OCI-LY3 (cell line): ENCODE measurements around the gene KLHDC4.

ENCODE experiments used
- H2AFZ ChIP-seq: fragments of 200-600, 300-600 bp; shearing (Covaris generic); 2 replicates; pipeline ENCODE4 v1.6.0; 2014; ENCODE audit warnings: antibody characterized with exemption, low read depth, low read length
- H3K27ac ChIP-seq: fragments of 200-600, 300-600 bp; sonication (generic); 2 replicates; pipeline ENCODE4 v1.5.1; 2014; ENCODE audit warnings: mild to moderate bottlenecking, low read length, moderate library complexity, mixed read lengths
- H3K27me3 ChIP-seq: fragments of 200-600, 300-600 bp; sonication (generic); 2 replicates; pipeline ENCODE4 v1.6.1; 2014; ENCODE audit warnings: low read depth, low read length, mixed read lengths
- H3K36me3 ChIP-seq: fragments of 200-600, 300-600 bp; sonication (generic); replicated peaks from 2 replicates; pipeline ENCODE3; 2014; ENCODE audit warnings: low read depth, low read length, mixed read lengths
- H3K4me1 ChIP-seq: fragments of 300-600, 200-600 bp; sonication (generic); 2 replicates; pipeline ENCODE4 v1.6.1; 2014; ENCODE audit warnings: low read length, mixed read lengths
- H3K4me2 ChIP-seq: fragments of 200-600, 300-600 bp; sonication (generic); 2 replicates; pipeline ENCODE4 v1.6.1; 2014; ENCODE audit warnings: low read length, mixed read lengths
- H3K4me3 ChIP-seq: fragments of 300-600, 200-600 bp; sonication (generic); 2 replicates; pipeline ENCODE4 v1.5.1; 2014; ENCODE audit warnings: antibody characterized with exemption, mild to moderate bottlenecking, low read length, moderate library complexity
- H3K79me2 ChIP-seq: fragments of 300-600, 200-600 bp; shearing (Covaris generic); 2 replicates; pipeline ENCODE4 v1.6.1; 2014; ENCODE audit warnings: mild to moderate bottlenecking, low read length, mixed read lengths
- H3K9ac ChIP-seq: fragments of 300-600, 200-600 bp; shearing (Covaris generic); 2 replicates; pipeline ENCODE4 v1.6.0; 2014; ENCODE audit warnings: mild to moderate bottlenecking, low read length, moderate library complexity
- H3K9me3 ChIP-seq: fragments of 200-600, 300-600 bp; shearing (Covaris generic); 2 replicates; pipeline ENCODE4 v1.6.1; 2014; ENCODE audit warnings: low read length, mixed read lengths; ENCODE audit not compliant: insufficient read depth
- H4K20me1 ChIP-seq: fragments of 200-600, 300-600 bp; sonication (generic); 2 replicates; pipeline ENCODE4 v1.6.1; 2016; ENCODE audit warnings: low read length, mixed read lengths; ENCODE audit not compliant: insufficient read depth
- EZH2phosphoT487 ChIP-seq: fragments of 200-600 bp; shearing (Covaris generic); IDR thresholded peaks from 2 replicates; pipeline ENCODE4 v1.6.1; 2018; ENCODE audit warnings: antibody characterized with exemption, mixed run types, low read depth
- TF ChIP-seq, protein P1 (sequence below): fragments of 200-600, 300-600 bp; sonication (generic); IDR thresholded peaks from 2 replicates; pipeline ENCODE4 v1.5.1; 2014; ENCODE audit warnings: antibody characterized with exemption, low read length, low read depth

The KLHDC4 gene

DNA sequence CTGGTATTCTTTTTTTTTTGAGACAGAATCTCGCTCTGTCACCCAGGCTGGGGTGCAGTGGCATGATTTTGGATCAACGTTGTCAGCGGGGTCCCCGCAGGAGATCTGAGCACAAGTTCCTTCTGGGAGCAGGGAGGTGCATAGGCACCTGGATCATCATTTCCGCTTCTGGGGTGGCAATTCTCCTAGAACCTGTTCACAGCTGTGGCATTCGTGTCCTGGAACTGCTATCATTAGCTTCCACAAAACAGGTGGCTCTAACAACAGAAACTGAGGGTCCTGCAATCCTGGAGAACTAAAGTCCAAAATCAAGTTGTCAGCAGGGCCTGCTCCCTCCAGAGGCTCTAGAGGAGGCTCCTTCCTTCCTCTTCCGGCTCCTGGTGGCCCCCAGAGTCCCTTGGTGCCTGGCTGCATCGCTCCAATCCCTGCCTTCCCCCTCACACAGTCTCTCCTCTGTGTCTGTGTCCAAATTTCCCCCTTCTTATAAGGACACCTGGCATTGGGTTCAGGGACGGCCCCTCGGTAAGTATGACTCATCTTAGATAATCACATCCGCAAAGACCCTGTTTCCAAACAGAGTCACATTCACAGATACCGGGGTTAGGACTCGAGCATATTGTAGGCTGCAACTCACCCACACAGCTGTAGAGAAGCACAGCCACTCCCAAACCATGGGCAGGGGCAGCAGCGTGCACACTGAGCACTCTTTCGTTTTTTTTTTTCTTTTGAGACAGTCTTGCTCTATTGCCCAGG, 43.5 kb upstream of the KLHDC4 start:
- Histone ChIP-seq H3K36me3 (no peaks in the 10 kb centered on the region), H4K20me1 (no peaks in the 10 kb centered on the region), H3K4me1 (peaks cover 71% of the 10 kb centered on the region), H2AFZ (no peak overlapping the region), H3K4me2 (peak overlapping the region; percentile 98), H3K4me3 (peak overlapping the region; percentile 75), H3K9me3 (no peaks in the 10 kb centered on the region), H3K27me3 (no peaks in the 10 kb centered on the region), H3K9ac (peak overlapping the region; percentile 95), H3K27ac (peak overlapping the region; percentile 99), H3K79me2 (no peaks in the 10 kb centered on the region)
- TF ChIP-seq, protein P1, sequence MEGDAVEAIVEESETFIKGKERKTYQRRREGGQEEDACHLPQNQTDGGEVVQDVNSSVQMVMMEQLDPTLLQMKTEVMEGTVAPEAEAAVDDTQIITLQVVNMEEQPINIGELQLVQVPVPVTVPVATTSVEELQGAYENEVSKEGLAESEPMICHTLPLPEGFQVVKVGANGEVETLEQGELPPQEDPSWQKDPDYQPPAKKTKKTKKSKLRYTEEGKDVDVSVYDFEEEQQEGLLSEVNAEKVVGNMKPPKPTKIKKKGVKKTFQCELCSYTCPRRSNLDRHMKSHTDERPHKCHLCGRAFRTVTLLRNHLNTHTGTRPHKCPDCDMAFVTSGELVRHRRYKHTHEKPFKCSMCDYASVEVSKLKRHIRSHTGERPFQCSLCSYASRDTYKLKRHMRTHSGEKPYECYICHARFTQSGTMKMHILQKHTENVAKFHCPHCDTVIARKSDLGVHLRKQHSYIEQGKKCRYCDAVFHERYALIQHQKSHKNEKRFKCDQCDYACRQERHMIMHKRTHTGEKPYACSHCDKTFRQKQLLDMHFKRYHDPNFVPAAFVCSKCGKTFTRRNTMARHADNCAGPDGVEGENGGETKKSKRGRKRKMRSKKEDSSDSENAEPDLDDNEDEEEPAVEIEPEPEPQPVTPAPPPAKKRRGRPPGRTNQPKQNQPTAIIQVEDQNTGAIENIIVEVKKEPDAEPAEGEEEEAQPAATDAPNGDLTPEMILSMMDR = no peak
- no peak for TF ChIP-seq EZH2phosphoT487

- Histone ChIP-seq H3K27me3 (no peaks in the 10 kb centered on the region), H3K9me3 (peaks cover 6% of the 10 kb centered on the region; the same call in 1 of the 2 replicates), H3K4me2 (peak overlapping the region; percentile 98; the same call in 1 of the 2 replicates), H3K4me1 (peaks cover 78% of the 10 kb centered on the region), H3K79me2 (no peaks in the 10 kb centered on the region), H3K4me3 (peak overlapping the region; percentile 61; the same call in 1 of the 2 replicates), H3K27ac (peak overlapping the region; percentile 99), H2AFZ (no peak overlapping the region), H3K9ac (peak overlapping the region; percentile 69), H4K20me1 (no peaks in the 10 kb centered on the region), H3K36me3 (peaks cover 9% of the 10 kb centered on the region)
- TF ChIP-seq EZH2phosphoT487 = no peak
- TF ChIP-seq, protein P1 = no peak
Measured at GRCh38 chr16:87808108-87808507, 42.3 kb upstream of the KLHDC4 start.

GRCh38 chr16:87806641-87807546, 41.1 kb upstream of the KLHDC4 start:
- H2AFZ ChIP-seq = peak overlapping the region; percentile 12; the same call in 1 of the 2 replicates
- H3K4me1 ChIP-seq = peaks cover 89% of the 10 kb centered on the region
- no peaks in the 10 kb centered on the region for H3K27me3 ChIP-seq
- peak overlapping the region; percentile 98 for H3K4me2 ChIP-seq
- H4K20me1 ChIP-seq = no peaks in the 10 kb centered on the region
- H3K4me3 ChIP-seq = peak overlapping the region; percentile 71
- H3K9ac ChIP-seq = peak overlapping the region; percentile 69
- TF ChIP-seq, protein P1 = no peak
- no peak for TF ChIP-seq EZH2phosphoT487
- peak overlapping the region; percentile 99 for H3K27ac ChIP-seq
- no peaks in the 10 kb centered on the region for H3K79me2 ChIP-seq
- H3K36me3 ChIP-seq = peaks cover 9% of the 10 kb centered on the region
- peaks cover 7% of the 10 kb centered on the region; the same call in 1 of the 2 replicates for H3K9me3 ChIP-seq

DNA sequence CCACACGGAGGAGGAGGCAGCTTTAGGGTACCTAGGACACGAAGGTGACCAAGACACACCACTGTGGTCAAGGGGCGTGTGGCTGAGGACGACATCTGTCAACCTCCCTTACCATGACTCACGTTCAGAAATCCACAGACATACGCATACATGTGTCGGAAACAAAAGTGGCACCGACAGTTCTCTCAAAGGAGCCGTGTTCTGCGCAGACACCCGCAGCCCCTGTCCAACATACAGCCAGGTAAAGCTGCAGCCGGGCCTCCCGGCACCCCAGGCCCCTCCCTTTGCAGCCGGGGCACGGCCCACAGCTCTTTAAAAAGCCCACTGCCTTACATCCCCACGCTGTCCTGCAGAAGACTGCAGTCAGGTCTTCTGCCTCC, 40.5 kb upstream of the KLHDC4 start:
- H3K36me3 ChIP-seq = peaks cover 9% of the 10 kb centered on the region
- no peaks in the 10 kb centered on the region for H3K79me2 ChIP-seq
- H3K9me3 ChIP-seq = peaks cover 7% of the 10 kb centered on the region; the same call in 1 of the 2 replicates
- no peaks in the 10 kb centered on the region for H3K27me3 ChIP-seq
- 0 out of 2 replicates have a peak overlapping the region, but pooled peaks have one; percentile 12 for H2AFZ ChIP-seq
- H4K20me1 ChIP-seq = no peaks in the 10 kb centered on the region
- H3K4me1 ChIP-seq = peaks cover 85% of the 10 kb centered on the region
- H3K4me2 ChIP-seq = peak overlapping the region; percentile 98
- peak overlapping the region; percentile 99 for H3K27ac ChIP-seq
- no peak for TF ChIP-seq EZH2phosphoT487
- TF ChIP-seq, protein P1 = no peak
- peak overlapping the region; percentile 69 for H3K9ac ChIP-seq
- H3K4me3 ChIP-seq = peak overlapping the region; percentile 71
